HEK293T (cell line): ENCODE data around the gene NFASC.

Experiments used
- ARNT ChIP-seq: fragments of 450-650 bp; IDR thresholded peaks from 2 replicates; pipeline ENCODE4 v1.6.1; 2017; ENCODE audit warnings: mild to moderate bottlenecking
- BHLHE40 ChIP-seq: fragments of 450-650 bp; IDR thresholded peaks from 2 replicates; pipeline ENCODE4 v1.6.1; 2016; ENCODE audit warnings: mild to moderate bottlenecking, moderate library complexity, borderline replicate concordance
- FOXM1 ChIP-seq: fragments of 450-650 bp; IDR thresholded peaks from 2 replicates; pipeline ENCODE4 v1.6.1; 2017; ENCODE audit warnings: mild to moderate bottlenecking, borderline replicate concordance
- HDGF ChIP-seq: fragments of 450-650 bp; IDR thresholded peaks from 2 replicates; pipeline ENCODE4 v1.6.1; 2017; ENCODE audit warnings: antibody characterized with exemption, borderline replicate concordance
- L3MBTL2 ChIP-seq: fragments of 450-650 bp; conservative IDR thresholded peaks from 2 replicates; pipeline ENCODE4 v1.6.1; 2016; ENCODE audit warnings: mild to moderate bottlenecking
- NFRKB ChIP-seq: fragments of 450-650 bp; IDR thresholded peaks from 2 replicates; pipeline ENCODE4 v1.6.1; 2016; ENCODE audit warnings: mild to moderate bottlenecking, moderate library complexity
- SP1 ChIP-seq: fragments of 450-650 bp; IDR thresholded peaks from 2 replicates; pipeline ENCODE4 v1.6.1; 2017
- SUZ12 ChIP-seq: fragments of 450-650 bp; IDR thresholded peaks from 2 replicates; pipeline ENCODE4 v1.6.1; 2016; ENCODE audit warnings: mild to moderate bottlenecking
- TARDBP ChIP-seq: fragments of 450-650 bp; IDR thresholded peaks from 2 replicates; pipeline ENCODE4 v1.6.1; 2016
- TF ChIP-seq, protein P1 (sequence below): fragments of 450-650 bp; IDR thresholded peaks from 2 replicates; pipeline ENCODE4 v1.6.1; 2016

DNA sequence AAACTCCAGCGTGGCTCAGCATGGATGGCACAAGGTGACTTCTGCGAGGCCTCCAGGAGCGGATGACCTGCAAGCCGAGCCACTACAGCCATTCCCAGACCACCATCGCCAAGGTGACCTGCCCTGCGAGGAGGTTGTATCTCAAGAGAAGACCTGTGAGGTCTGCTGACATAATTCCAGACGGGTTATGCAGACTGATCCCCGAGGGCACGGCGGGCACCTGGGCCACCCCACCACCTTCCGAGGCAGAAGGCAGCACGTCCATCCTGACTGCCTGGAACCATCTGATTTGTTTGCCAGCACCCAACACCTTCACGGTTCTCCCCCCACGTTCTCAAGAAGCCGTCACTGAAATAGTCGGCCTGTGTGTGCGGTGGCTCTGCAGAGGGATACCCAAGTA, 115.5 kb downstream of the NFASC start:
- TF ChIP-seq ARNT: no peak
- TF ChIP-seq SP1: no peak
- no peak for TF ChIP-seq FOXM1
- no peak for TF ChIP-seq SUZ12
- no peak for TF ChIP-seq BHLHE40
- no peak for TF ChIP-seq HDGF
- TF ChIP-seq, protein P1, sequence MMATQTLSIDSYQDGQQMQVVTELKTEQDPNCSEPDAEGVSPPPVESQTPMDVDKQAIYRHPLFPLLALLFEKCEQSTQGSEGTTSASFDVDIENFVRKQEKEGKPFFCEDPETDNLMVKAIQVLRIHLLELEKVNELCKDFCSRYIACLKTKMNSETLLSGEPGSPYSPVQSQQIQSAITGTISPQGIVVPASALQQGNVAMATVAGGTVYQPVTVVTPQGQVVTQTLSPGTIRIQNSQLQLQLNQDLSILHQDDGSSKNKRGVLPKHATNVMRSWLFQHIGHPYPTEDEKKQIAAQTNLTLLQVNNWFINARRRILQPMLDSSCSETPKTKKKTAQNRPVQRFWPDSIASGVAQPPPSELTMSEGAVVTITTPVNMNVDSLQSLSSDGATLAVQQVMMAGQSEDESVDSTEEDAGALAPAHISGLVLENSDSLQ: no peak
- no peak for TF ChIP-seq L3MBTL2
- TF ChIP-seq TARDBP: no peak
- TF ChIP-seq NFRKB: no peak
